Activated CD4-positive, alpha-beta T cell treated with anti-CD3 and anti-CD28 coated beads, Interleukin-2, amount 50 U/mL, for 16 hours (primary cell): ENCODE data around the gene ITIH5.
"Not testable (repeated sequence)": the region's sequence is repeated elsewhere in the genome, so short reads cannot be mapped to it uniquely, and the experiment has no call there.

Source experiments
- DNase-seq: peaks from one replicate; pipeline ENCODE4 v3.0.0-alpha.2; 2020

Gene ITIH5

GRCh38 chr10:7666253-7667023, at the start of gene ITIH5:
Gene ITIH5, minus strand, starts transcription at chr10:7666966. Its CDS starts 74 bp downstream, at chr10:7666892.
- no peak for DNase-seq

- DNase-seq = no peak
Measured at GRCh38 chr10:7715515-7715914, 48.7 kb upstream of the ITIH5 start.

DNA sequence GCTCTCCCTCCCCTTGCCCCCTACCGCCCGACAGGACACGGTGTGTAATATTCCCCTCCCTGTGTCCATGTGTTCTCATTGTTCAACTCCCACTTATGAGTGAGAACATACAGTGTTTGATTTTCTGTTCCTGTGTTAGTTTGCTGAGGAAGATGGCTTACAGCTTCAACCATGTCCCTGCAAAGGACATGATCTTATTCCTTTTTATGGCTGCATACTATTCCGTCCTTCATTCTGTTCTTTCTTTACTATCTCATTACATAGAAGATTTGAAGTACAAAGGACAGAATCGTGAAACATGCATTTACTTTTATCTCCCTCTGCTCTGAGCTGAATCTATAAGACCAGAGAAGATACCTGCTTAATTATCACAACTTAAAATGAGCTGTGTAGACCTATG, 44.3 kb upstream of the ITIH5 start:
- DNase-seq = not testable (repeated sequence)

GRCh38 chr10:7710446-7710845, 43.7 kb upstream of the ITIH5 start:
- no peak for DNase-seq

- no peak for DNase-seq
Measured at GRCh38 chr10:7708832-7709231, 42.1 kb upstream of the ITIH5 start.

- no peak for DNase-seq
Measured at GRCh38 chr10:7707858-7708622, 41.3 kb upstream of the ITIH5 start.

DNA sequence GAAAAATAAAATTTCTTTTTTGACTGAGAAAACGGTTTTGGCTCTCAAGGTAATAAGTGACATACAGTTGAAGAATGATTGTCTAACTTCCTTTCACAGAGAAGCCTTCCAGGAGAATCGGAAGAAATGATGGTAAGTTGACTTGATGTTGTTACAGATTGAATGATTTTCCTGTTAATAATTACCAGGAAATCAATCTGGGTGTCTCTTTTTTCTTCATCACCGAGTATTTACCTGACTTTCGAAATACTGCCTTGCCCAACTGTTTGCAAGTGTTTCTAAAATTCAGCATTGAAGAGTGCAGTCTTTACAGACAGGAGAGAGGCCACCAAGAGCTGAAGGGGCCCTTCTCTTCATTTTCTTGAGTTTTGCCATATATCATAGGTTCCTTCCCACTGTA, 40.3 kb upstream of the ITIH5 start:
- DNase-seq = no peak

- DNase-seq = no peak
Measured at GRCh38 chr10:7706534-7707073, 39.8 kb upstream of the ITIH5 start.

DNA sequence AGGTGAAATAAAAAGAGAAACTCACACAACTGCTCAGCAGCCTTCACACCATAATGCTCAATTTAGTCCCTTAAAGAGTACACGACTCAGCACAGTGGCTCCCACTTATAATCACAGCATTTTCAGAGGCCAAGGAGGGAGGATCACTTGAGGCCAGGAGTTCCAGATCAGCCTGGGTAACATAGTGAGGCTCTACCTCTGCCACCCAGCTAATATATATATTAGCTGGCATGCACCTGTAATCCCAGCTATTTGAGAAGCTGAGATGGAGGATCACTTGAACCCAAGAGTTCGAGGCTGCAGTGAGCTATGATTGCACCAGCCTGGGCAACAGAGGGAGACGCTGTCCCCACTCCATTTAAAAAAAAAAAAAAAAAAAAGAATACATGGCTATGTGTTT, 38.6 kb upstream of the ITIH5 start:
- DNase-seq = no peak

DNA sequence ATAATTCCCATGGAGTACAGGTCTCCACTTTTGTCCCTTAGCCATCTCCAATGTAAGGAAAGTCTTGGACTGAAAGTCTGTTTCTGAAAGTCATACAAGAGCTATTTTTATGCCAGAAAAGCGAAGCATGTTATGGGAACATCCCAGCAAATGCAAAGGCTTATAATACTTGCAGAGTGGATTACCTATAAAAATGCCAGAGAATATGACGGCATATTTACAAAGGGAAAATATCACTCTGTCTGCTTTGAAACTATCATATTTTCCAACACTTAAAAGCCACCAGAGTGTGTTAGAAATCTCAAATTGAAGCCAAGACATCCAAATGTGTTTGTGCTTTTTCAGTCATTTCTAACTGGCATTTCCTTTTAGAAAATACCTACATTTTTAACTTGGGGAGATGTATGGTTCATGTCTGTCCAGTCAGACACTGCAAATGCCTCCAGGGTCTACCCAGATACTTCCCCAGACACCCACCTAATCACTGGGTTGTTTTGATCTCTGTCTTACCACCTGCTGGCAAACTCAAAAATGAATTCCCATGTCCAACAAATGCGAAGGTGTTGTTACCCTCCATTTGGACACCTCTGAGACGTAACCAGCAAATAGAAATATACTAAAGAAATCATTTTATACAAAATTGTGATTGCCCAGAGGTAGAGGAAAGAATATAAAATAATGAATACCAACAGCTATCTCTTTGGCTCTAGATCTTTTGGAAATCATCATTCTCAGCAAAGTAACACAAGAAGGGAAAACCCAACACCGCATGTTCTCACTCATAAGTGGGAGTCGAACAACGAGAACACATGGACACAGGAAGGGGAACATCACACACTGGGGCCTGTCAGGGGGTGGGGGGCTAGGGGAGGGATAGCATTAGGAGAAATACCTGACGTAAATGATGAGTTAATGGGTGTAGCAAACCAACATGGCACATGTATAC, 37.6 kb upstream of the ITIH5 start:
- DNase-seq = no peak

- no peak for DNase-seq
Measured at GRCh38 chr10:7703140-7703539, 36.4 kb upstream of the ITIH5 start, which contains the start of gene ITIH2. Gene ITIH2, plus strand, starts transcription at chr10:7703316. Its CDS starts 119 bp downstream, at chr10:7703435.

DNA sequence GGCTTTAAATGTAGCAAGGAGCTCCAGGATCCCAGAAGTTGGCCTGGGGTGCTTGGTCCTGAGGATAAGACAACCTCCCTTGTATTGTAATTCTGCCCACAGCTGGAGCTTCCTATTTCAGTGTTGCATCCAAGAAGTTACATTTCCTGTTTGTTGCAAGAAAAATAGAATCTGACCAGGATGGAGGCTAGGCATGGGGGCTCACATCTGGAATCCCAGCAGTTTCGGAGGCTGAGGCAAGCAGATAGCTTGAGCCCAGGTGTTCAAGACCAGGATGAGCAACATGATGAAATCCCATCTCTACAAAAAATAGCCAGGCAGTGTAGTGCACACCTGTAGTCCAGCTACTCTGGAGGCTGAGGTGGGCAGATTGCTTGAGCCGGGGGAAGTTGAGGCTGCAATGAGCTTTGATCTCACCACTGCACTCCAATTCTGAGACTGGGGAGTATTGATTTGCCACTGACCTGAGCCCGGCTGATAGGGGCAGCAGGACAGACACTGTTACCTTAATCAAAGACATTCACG, 35.6 kb upstream of the ITIH5 start:
- DNase-seq = no peak

- DNase-seq = no peak
Measured at GRCh38 chr10:7701158-7701742, 34.5 kb upstream of the ITIH5 start.

- no peak for DNase-seq
Measured at GRCh38 chr10:7700577-7701125, 33.9 kb upstream of the ITIH5 start.

DNA sequence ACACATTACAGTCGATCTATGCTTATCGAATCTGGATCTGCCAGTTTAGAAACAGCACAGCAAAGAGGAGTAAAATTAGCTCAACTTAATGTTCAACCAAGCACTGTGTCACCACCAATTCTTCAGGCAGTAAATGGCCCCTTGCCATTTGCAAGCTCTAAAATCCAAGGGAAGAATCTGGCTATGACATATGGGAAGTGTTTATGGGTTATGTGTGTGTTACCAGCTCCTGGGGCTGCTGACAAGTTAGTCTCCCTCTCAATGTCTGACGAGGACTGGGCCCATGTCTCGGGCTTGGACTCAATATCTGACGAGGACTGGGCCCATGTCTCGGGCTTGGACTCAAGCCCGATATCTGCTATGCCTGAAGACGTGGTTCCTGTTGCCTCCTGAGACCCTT, 30.7 kb upstream of the ITIH5 start:
- DNase-seq = no peak

DNA sequence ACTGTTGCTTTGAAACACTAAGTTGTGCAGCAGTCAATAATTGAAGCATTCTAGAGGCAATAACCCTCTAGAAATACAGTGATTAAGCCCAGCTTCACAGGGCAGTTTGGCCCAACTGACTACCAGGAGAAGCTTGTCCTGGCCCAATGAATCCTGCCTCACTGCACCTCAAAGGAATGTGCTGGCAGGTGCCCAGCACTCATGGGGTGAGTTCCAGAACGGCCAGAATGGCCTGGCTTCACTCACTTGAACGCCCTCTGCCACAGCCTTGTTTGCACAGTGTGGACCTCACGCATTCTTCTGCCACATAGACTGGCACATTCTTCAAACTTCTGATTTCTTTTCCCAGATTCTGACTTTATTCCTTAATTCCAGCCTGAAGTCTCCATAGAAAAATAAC, 29.8 kb upstream of the ITIH5 start:
- DNase-seq = no peak

- DNase-seq = not testable (repeated sequence)
Measured at GRCh38 chr10:7693194-7693593, 26.4 kb upstream of the ITIH5 start.

GRCh38 chr10:7692368-7692767, 25.6 kb upstream of the ITIH5 start:
- DNase-seq = not testable (repeated sequence)

GRCh38 chr10:7690885-7691597, 24.3 kb upstream of the ITIH5 start:
- peak; percentile 30 for DNase-seq

DNA sequence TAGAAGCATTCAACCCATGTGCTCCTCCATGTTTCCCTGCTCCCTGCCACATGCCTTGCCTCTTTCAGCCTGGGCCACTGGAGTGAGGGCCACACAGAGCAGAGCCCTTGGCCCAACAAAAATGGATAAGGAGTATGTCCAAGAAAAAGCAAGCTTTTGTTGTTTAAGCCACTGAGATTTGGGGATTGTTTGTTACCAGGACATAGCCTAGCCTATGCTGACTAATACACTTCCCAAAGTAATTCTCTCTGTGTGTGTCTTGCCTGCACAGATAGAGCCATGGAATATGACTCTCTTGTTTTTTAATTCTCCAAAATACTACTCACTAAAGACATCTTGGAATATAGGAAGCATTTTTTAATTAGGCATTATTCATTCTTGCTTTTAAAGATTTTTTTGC, 22.8 kb upstream of the ITIH5 start:
- DNase-seq = no peak
